Activated T-cell treated with anti-CD3 and anti-CD28 coated beads, Interleukin-2, amount 50 U/mL, for 24 hours (primary cell): Measurements from ENCODE around the gene CFAP100.

Experiments used
- DNase-seq: peaks from one replicate; pipeline ENCODE4 v3.0.0-alpha.2; 2020
- H3K27ac Mint-ChIP-seq: 2 replicates; pipeline ENCODE4 v1.8.0; 2020; ENCODE audit warnings: mild to moderate bottlenecking, mixed read lengths
- H3K27me3 Mint-ChIP-seq: 2 replicates; pipeline ENCODE4 v1.8.0; 2020; ENCODE audit warnings: mixed read lengths
- H3K36me3 Mint-ChIP-seq: 2 replicates; pipeline ENCODE4 v1.8.0; 2020; ENCODE audit warnings: low read depth, mixed read lengths
- H3K4me1 Mint-ChIP-seq: 2 replicates; pipeline ENCODE4 v1.8.0; 2020; ENCODE audit warnings: low read depth, mixed read lengths
- H3K4me3 Mint-ChIP-seq: 2 replicates; pipeline ENCODE4 v1.8.0; 2020; ENCODE audit warnings: mild to moderate bottlenecking, moderate library complexity, mixed read lengths
- H3K9me3 Mint-ChIP-seq: 2 replicates; pipeline ENCODE4 v1.8.0; 2020; ENCODE audit warnings: mixed read lengths

Gene CFAP100

DNA sequence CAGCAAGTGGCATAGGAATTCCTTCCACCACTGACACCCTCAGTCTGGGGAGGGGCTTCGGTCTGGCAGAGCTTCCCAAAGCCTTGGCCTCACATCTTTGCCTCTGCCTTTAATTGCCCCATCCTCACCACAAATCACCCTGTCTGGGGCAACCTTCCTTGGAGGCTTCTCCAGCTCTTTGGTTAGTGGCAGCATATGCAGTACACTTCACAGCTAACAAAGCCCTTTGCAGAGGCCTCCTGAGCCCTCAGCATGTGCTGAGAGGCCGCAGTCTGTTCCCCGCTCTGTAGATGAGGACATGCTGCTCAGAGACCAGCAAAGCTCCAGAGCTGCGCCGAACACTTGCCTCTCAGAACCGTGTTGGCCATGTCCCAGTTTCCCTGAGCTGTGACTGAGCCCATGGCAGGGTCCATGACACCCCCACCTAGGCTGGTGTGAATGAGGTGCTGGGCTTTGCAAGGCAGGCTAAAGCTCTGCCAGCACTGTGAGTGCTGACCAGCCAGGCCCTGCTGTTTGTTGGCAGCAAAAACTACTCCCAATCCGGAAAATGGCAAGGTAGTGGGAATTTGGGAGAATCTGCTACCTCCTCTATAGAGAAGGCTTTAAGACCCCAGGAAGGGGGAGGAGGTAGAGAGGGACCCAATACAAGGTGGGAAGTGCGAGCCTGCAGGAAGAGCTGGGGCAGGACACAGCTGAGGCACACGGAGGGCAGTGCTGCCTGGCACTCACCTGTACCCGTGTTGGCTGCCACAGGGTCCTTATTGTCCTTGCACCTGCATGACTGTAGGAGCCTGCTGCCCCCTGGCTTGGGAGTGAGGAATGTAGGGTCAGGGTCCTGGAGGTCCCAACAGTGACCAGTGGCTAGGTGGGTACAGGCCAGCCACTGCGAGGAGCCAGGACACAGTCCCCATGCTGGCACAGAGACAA, 29.1 kb upstream of the CFAP100 start:
- peaks cover 12% of the 10 kb centered on the region for H3K27me3 Mint-ChIP-seq
- H3K27ac Mint-ChIP-seq, result no peak overlapping the region
- H3K36me3 Mint-ChIP-seq, result no peaks in the 10 kb centered on the region
- no peak overlapping the region for H3K4me3 Mint-ChIP-seq
- no peak for DNase-seq
- no peaks in the 10 kb centered on the region for H3K4me1 Mint-ChIP-seq
- H3K9me3 Mint-ChIP-seq, result no peaks in the 10 kb centered on the region

DNA sequence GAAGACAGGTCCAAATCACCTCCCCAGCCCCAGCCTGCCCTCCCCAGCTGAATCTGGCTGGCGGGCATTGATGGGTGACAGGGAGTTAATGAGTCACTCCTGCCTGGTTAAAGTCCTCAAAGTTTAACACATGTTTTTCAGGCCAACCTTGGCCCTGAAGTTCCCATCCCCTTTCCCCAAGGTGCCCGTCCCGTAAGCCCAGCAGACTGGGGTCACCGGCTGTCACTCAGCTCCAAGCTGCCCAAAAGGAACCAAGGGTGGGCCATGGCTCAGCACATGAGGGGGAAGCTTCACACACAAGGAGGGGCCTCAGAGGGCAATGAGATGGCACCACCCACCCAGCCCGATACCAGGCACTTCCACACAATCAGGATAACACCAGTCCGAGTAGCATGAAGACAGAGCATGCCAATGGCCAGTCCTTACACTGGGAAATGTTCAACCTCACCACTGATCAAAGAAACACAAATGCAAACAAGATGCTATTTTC, 27.3 kb upstream of the CFAP100 start:
- Mint-ChIP-seq H3K9me3 (no peaks in the 10 kb centered on the region), H3K27ac (no peak overlapping the region), H3K27me3 (peaks cover 2% of the 10 kb centered on the region), H3K36me3 (no peaks in the 10 kb centered on the region), H3K4me3 (no peak overlapping the region), H3K4me1 (no peaks in the 10 kb centered on the region)
- no peak for DNase-seq

DNA sequence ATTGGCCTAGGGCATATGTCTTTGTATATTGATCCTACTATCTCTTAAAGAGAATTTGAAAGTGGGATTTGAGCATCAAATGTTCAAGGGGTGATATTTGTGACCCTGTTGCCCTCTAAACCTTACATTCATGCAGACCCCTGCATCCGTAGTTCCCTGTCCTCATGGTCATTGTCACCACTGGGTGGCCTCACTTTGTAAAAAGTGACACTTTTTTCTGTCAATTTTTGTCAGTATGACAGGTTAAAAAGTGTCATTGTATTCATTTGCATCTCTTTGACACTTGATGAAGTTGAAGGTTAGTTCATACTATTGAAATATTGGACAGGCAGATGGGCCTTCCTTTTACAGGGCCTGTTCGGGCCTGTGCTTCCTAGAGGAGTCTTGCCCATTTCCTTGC, 25.2 kb upstream of the CFAP100 start:
- Mint-ChIP-seq H3K4me3 (no peak overlapping the region), H3K4me1 (no peaks in the 10 kb centered on the region), H3K27me3 (no peaks in the 10 kb centered on the region), H3K36me3 (no peaks in the 10 kb centered on the region), H3K27ac (no peak overlapping the region), H3K9me3 (no peaks in the 10 kb centered on the region)
- no peak for DNase-seq

DNA sequence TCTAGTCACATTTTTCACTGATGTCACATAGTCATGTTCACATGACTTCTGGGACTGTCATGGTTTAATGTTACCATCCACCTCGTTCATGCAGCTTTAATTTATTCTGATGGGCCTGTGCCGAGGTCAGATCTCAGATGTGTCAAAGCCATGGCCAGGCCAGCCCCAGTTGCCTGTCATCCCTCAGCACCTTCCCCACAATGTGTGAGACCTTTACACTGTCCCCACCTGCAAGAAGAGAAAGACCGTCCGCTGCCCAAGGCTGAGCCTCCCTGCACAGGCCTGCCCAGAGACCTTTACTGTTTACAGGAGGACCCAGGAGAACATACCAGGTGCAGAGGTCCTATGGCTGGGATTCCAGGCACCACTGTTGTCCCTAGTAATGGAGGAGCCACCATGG, 24.7 kb upstream of the CFAP100 start:
- Mint-ChIP-seq H3K27me3 (no peaks in the 10 kb centered on the region), H3K36me3 (no peaks in the 10 kb centered on the region), H3K4me3 (no peak overlapping the region), H3K9me3 (no peaks in the 10 kb centered on the region), H3K4me1 (no peaks in the 10 kb centered on the region), H3K27ac (no peak overlapping the region)
- DNase-seq, result no peak

DNA sequence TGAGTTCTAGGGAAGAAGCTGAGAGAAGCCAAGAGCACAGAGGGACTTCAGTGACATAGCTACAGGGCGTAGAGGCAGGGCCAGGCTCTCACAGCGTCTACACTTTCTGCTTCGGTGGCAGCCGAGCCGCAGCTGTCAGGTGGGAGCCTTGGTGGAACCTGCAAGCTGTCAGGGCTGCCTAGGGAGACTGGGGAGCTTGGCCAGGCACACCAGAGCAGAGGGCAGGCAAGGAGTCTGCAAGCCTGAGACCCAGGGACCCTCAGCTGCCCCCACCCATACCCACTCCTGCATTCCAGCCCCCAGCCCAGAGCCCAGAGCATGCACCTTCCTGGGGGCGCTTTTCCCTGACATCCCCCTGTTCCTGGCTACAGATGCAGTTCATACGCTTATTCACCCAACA, 24.1 kb upstream of the CFAP100 start:
- DNase-seq, result no peak
- Mint-ChIP-seq H3K4me3 (no peak overlapping the region), H3K36me3 (no peaks in the 10 kb centered on the region), H3K27ac (no peak overlapping the region), H3K4me1 (no peaks in the 10 kb centered on the region), H3K9me3 (no peaks in the 10 kb centered on the region), H3K27me3 (no peaks in the 10 kb centered on the region)

DNA sequence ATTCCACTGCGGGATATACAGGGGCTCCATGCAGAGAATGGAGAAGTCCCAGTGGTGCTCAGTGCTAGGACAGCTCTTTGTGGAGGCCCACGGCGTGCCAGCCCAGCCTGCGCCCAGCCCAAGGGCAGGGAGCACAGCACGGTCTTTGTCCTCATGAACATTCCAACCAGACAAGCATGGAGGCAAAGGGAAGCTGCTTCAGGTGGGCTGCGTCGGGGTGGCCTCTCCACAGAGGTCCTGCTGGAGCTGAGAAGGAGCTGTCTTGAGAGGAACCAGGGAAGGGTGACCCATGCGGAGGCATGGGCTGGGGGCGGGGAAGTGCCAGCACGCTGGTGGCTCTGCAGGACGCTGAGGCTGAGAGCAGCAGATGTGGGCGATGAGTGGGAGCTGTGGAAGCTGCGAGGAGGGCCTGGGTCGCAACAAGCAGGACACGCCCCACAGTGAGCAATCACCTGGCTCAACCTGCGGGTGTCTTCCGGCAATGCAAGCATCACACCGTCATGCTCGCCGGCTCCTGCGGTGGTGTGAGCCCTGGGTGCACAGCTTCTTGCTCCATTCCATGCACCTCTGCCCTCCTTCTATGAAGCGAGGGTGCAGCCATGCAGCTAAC, 23.5 kb upstream of the CFAP100 start:
- no peak overlapping the region for H3K4me3 Mint-ChIP-seq
- DNase-seq, result no peak
- no peaks in the 10 kb centered on the region for H3K4me1 Mint-ChIP-seq
- no peaks in the 10 kb centered on the region for H3K36me3 Mint-ChIP-seq
- H3K27me3 Mint-ChIP-seq, result no peaks in the 10 kb centered on the region
- no peak overlapping the region for H3K27ac Mint-ChIP-seq
- H3K9me3 Mint-ChIP-seq, result no peaks in the 10 kb centered on the region

DNA sequence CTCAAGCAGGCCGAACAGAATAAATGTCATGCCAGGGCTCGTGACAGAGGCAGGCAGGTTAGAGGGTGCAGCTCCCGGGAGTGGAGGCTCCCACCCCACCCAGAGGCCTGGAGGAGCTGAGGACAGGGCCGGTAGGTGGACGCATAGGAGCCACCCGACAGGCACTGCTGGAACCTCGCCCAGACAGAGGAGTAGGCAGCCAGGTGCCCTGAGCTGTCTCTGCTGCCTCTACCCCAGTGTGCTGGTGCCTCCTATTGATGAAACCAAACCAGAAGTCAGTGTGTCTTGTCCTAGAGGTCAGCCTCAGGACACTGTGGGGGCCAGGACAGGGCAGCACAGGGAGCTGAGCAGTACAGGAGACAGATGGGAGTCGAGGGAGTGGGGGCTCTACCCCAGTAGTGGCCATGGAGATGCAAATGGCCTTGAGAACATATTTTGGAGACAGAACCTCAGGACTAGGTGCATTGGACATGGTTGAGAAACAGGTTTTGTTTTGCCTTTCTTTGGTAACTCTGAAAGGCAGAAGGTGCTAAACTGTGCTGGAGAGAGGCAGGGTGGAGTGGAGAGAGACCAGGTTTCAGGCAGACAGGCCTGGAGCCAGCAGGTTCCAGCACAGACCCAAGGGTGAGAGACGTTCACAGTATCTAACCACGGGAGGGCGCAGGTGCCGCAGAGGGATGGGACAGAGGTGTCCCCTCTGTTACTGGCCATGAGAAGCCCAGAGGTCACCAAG, 22.1 kb upstream of the CFAP100 start:
- H3K36me3 Mint-ChIP-seq, result no peaks in the 10 kb centered on the region
- H3K27me3 Mint-ChIP-seq, result no peaks in the 10 kb centered on the region
- no peak for DNase-seq
- H3K27ac Mint-ChIP-seq, result no peak overlapping the region
- no peaks in the 10 kb centered on the region for H3K9me3 Mint-ChIP-seq
- H3K4me3 Mint-ChIP-seq, result no peak overlapping the region
- H3K4me1 Mint-ChIP-seq, result no peaks in the 10 kb centered on the region

DNA sequence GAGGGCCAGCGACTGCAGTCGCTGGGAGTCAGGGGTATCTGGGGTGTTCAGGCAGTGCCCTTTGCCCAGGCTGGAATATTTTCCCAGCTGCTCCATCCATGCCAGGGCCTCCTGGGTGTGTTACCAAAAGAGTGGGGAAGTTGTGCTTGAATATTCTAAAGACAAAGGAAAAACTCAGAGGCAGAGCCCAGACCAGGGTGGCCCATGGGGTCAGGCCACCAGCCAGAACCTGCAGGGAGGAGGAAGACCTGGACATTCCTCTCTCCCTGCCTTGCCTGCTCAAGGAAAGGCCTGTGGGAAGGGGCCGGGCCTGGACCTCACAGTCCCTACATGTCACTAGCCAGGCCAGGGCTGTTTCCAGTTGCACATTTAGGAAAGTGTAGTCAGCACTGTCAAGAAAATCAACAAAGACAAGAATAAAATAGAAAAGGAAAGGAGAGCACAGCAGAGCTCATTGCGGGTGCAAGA, 21.5 kb upstream of the CFAP100 start:
- DNase-seq, result no peak
- Mint-ChIP-seq H3K4me1 (no peaks in the 10 kb centered on the region), H3K27ac (no peak overlapping the region), H3K36me3 (no peaks in the 10 kb centered on the region), H3K27me3 (no peaks in the 10 kb centered on the region), H3K9me3 (no peaks in the 10 kb centered on the region), H3K4me3 (no peak overlapping the region)

DNA sequence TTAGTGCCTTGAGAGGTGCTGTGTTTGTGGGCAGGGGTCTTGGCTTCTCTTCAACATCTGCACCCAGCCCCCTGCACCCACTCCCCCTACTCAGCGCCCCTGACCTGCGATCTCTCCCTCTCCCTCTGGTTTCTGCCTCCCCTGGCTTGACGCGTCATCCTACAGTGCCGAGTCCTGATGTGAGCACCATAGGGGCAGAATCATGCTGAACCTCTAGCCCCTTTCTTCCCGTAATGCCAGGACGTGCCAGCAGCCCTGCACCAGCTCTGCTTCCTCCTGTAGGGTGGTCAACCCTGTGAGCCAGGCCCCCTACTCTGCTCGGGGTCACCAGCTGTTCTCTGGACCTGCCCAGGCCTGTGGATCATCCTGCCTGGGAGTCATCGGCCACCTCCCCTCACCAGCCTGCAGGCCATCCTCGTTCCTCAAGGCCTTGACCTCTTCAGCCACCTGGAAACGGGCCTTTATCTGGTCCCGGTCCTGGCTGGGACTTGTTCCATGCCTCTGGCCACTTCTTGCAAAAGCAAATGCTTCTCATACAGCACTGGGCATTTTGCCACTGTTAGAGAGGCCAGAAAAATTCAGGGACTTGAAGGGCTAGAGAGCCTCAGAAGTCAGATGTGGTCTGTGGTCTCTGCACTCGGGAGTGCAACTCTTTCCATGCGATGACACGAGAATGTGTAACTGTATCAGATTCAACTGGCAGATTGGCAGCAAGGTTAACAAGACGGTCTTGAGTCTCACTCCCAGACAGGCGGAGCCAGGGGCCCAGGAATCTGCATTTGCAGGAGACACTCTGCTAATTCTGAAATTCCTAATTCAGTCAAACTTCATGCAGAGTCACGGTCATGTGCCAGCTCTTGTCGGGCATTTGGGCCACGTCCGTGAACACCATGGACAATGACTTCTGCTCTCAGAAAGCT, 20.8 kb upstream of the CFAP100 start:
- no peaks in the 10 kb centered on the region for H3K9me3 Mint-ChIP-seq
- DNase-seq, result peak; percentile 18
- no peaks in the 10 kb centered on the region for H3K36me3 Mint-ChIP-seq
- H3K27me3 Mint-ChIP-seq, result no peaks in the 10 kb centered on the region
- H3K27ac Mint-ChIP-seq, result no peak overlapping the region
- H3K4me3 Mint-ChIP-seq, result no peak overlapping the region
- no peaks in the 10 kb centered on the region for H3K4me1 Mint-ChIP-seq

DNA sequence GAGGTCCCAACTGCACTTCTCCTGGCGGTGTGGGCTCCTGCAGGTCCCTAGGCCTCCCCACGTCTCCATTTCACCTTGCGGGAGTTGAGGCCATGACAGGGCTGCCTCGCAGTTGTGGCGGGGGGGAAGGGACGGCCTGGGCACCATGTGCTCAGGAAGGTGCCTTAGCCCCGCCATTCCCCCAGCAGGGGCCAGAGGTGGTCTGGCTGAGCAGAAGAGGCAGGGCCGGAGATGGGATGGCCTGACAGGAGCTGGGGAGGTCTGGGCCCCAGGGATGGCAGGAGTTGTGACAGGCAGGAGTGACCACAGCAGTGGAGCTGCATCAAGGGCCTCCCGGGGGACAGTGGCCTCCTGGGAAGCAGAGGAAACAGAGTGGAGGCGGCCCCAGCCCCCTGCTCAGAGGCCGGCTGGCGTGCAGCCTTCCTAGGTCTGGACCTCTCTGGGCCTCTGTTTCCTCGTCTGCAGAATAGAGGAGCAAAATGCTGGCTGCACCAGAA, 18.8 kb upstream of the CFAP100 start:
- Mint-ChIP-seq H3K36me3 (no peaks in the 10 kb centered on the region), H3K4me1 (no peaks in the 10 kb centered on the region), H3K27me3 (peaks cover 12% of the 10 kb centered on the region), H3K27ac (no peak overlapping the region), H3K4me3 (no peak overlapping the region), H3K9me3 (no peaks in the 10 kb centered on the region)
- DNase-seq, result peak; percentile 17

DNA sequence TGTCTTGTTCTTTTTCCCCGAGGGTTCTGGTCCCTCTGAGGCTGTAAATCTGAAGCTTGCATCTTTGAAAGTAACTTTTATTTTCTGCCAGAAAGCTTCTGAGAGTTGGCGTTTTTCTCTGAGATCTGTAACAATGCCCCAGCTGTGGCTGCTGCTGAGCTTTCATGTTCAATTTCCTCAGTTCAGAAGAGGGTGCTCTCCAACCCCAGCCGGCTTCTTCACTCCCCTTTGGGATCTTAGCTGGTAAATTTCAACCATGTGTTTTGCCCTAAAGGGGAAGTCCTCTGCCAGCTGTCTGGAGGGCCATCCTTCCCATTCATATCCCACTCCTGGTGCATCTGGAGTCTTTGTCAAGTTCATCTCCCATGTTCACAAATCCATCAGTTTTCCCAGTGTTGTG, 18.3 kb upstream of the CFAP100 start:
- no peak overlapping the region for H3K4me3 Mint-ChIP-seq
- no peaks in the 10 kb centered on the region for H3K9me3 Mint-ChIP-seq
- DNase-seq, result no peak
- H3K4me1 Mint-ChIP-seq, result no peaks in the 10 kb centered on the region
- no peak overlapping the region for H3K27ac Mint-ChIP-seq
- no peaks in the 10 kb centered on the region for H3K36me3 Mint-ChIP-seq
- peaks cover 13% of the 10 kb centered on the region for H3K27me3 Mint-ChIP-seq

DNA sequence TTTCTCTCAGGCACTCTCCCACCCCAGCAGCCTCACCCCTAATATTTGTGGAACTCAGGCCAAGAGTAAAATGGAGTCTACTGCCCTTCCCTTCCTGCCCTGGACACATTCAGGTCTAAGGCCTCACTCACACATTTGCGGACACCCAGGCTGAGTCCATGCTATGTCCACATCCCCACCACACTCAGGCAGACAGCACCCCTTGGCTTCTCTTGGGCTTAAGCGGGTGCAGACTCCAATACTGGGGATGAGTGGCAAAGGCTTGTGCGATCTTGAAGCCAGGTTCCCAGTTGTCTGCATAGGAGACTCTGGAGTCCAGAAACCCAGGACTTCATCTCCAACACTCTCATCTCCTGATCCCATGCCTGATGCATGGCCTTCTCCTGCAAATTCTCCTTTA, 17.5 kb upstream of the CFAP100 start:
- Mint-ChIP-seq H3K27me3 (peaks cover 19% of the 10 kb centered on the region), H3K4me3 (no peak overlapping the region), H3K27ac (no peak overlapping the region), H3K9me3 (no peaks in the 10 kb centered on the region), H3K36me3 (no peaks in the 10 kb centered on the region), H3K4me1 (no peaks in the 10 kb centered on the region)
- peak; percentile 12 for DNase-seq

DNA sequence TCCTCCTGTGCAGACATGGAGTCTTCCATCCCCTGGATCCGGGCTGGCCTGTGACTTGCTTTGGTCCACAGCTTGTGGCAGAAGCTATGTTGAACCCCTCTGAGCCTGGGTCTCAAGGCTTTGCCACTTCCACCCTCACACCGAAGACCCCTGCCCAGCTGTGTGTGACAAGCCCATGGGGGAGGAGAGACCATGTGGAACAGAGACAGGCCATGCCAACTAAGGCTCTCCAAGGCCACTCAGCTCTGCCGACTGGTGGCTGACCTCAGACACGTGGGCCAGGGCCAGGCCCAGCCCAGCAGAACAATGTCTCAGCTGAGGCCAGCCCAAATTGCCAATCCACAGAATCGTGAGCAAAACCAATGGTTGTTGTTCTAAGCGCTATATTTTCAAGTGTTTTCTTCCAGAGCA, 16.4 kb upstream of the CFAP100 start:
- H3K9me3 Mint-ChIP-seq, result no peaks in the 10 kb centered on the region
- no peak overlapping the region for H3K4me3 Mint-ChIP-seq
- peak; percentile 20 for DNase-seq
- H3K27me3 Mint-ChIP-seq, result peaks cover 25% of the 10 kb centered on the region
- no peaks in the 10 kb centered on the region for H3K4me1 Mint-ChIP-seq
- no peak overlapping the region for H3K27ac Mint-ChIP-seq
- no peaks in the 10 kb centered on the region for H3K36me3 Mint-ChIP-seq
